Stimulated activated CD8-positive, alpha-beta memory T cell treated with anti-CD3 and anti-CD28 coated beads, Interleukin-4, amount 100 ng/mL, for 1 hour (primary cell): ENCODE measurements around the gene PMVK.
A peak's percentile ranks its signal among the peaks of the same experiment; 100 is the strongest.

ENCODE experiments used
- DNase-seq, 2 donors: peaks; one replicate each; pipeline ENCODE4 v3.0.0-alpha.2; 2020; ENCODE audit warnings: low read depth in 2 of 2, low spot score in 1 of 2

The PMVK gene

DNA sequence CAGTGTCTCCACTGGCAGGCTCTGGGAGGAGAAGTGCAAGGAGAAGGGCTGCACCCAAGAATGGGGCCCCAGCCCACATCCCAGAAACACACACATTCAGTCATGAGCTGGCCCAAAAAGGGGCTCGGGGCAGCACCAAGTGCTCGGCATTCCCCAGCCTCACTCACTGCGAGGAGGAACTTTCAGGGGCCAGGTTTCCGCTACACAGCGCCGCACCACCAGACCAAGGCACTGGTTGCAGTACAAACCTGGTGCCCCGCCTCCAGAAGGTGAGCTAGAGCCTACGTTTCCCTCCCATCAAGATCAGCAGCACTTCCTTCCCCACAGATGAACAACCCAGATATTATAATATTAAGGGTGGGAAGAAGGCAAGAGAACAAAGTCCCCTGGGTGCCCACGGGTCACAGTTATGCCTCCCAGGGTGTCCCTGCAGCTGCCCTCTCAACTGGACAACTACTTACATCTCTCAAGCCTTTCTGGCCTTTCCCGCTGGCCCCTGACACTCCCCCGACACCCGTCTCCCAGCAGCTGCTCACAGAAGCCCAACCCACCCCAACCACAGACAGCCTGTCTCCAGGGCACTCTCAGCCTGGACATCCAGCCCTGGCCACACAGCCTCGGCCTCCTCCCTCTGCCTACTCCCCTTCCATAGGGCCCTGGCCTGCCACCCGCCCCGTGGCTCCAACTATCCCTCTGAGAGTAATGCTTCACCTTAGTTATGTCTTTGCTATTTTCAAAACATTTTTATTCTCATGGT, 15.6 kb upstream of the PMVK start:
- DNase-seq: peak in 1 of 2 donors; percentile 24

DNA sequence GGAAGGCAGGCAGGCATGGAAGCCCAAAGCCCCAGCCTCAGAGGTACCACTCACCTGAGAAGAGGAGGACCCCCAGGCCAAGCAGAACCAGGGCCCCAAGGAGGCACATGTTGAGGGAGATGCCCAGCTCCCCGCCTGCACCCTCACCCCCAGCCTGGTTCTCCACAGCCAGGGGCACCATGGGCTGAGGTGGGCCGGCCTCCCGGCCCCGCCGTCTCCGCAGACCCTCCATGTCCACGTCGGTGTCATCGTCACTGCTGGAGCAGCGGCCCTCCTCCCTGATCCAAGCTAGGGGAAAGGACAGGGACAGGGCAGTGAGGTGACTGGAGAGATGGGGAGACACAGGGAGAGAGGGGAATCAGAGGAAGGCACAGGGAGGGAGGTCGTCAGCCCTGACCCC, 11.6 kb upstream of the PMVK start:
- DNase-seq: no peak

DNA sequence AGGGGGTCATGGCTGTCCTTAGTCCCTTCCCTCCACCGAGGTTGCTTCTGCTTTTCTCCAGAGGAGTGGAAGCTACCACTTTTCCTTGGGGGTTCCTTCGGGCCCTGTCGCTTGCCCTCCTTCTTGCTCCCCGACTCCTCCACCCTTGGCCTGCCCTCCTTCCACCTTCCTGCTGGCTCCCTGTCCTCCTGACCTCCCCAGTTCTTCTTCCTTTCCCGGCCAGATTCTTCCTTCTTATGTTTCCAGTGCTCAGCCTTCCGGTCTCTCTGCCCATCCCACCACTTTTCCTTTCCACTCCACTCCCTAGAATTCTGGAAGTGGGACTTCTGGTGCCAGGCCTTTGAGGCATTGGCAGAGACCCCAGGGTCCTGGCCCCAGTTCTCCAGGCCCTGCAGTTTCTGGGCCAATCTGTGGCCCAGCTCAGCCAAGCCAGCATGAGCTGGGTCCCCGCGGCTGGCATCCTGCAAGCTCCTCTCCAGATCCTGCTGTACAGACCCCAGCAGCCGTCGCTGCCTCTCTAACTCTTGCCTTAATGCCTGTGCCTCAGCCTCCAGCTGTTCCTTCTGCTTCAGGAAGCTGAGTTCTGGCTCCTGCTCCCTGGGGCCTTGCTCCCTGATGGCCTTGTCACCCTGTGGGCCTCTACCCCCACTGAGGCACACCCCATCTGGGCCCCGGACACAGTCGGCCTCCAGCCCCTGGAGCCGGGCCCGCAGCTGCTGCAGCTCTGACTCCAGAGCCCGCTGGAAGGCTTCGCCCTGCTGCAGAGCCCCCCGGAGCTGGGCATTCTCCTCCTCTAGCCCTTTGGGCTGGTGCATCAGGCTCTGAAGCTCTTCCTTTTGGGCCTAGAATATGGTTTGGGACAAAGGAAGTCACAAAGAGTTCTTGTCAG, 9.7 kb upstream of the PMVK start:
- DNase-seq: no peak

DNA sequence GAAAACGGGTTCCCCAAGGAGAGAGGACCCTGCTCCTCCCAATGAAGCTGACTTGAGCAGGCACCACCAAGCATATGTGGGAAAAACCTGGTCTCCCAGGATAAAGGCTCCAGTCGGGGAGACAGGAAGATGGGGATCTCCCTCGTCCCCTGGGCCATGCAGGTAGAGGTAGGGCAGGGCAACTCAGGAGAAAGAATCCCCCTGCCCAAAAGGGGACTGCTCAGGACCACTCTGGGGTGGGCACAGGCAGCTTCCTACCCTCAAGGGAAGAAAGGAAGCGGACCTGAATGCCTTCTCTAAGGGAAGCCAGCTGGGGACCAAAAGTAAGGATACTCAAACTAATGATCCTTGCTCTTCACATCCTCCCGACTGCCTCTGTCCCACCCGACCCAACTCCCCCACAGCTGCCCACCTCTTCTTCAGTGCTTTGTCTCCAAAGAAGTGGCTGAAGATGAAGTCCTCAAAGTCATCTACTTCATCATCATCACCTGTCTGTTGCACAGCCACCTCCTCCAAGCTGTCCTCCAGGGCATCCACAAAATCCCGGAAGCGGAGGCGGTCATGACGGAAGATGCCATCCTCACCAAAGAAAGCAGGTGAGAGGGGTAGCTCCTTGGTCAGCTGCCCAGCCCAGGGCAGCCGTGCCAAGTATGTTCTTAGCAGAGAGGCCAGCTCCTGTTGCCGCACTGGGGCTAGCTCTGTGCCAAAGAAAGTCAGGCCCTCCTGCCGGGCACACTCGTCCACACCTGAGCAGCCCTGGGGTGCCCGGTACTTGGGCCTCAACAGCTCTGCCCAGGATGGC, 8.8 kb upstream of the PMVK start:
- no peak for DNase-seq

DNA sequence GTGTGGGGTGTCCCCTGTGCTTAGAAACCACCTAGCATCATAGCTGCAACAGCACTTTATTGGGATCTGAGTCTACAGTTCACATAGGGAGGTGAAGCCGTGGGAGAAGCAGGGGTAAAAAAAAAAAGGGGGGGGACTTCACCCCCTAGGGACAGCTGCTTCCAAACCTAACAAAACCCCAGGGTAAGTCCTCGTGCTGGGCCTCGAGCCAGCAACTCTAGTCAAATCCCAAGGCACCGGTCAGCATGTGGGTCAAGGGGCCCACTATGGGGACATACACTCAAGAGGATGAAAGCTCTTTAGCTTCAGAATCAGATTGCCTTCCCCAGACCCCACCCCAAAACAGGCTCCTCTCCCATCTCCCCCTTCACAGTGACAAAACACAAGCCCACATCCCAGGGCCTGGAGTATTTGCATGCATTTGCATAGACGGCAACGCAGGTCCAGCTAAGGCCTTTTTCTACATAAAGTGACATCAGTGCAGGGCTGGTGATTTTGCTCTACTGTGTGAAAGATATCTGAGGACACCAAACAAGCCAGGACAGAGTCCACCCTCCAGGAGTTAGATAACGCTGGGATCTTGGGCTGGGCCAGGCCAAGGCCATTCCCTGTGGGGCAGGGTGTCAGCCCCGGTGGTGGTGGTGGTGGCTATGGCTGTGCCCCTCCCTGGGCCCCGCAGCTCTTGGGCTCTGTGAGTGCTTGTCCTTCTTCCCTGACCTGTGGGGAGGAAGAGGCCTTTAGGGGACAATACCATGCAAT, 8.1 kb upstream of the PMVK start:
- DNase-seq: no peak

DNA sequence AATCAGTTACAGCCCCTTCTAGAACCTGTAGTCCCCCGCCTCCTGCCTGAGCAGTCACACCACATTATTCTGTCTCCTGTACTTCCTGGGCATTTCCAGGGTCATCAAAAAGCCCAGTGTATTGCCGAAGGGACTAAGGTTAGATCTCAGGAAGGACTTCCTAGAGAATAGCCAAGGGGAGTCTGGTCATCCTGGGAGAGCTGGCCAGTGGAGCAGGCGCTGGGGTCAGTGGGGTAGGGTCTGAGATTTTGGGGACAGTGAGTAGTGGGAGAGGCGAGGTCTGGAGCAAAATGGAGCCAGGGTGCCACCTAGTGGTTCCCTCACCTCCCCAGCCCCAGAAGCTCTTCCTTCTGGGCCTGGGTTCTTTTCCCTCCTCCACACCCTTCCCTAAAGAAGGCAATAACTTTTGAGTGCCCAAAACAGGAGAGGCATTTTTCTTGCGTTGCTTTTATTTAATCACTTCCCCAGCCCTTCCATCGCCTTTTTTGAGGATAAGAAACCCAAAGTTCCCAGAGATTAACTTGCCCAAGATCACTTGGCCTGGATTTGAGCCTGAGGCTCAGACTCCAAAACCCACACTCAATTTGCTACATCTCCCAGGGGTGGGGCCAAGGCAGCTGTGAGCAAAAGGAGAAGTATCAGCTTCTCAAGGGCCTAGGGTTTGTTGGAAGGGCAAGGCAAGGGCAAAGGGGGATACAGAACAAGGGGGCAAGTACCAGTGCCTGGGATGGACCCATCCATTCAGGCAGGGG, 7.3 kb upstream of the PMVK start:
- no peak for DNase-seq

DNA sequence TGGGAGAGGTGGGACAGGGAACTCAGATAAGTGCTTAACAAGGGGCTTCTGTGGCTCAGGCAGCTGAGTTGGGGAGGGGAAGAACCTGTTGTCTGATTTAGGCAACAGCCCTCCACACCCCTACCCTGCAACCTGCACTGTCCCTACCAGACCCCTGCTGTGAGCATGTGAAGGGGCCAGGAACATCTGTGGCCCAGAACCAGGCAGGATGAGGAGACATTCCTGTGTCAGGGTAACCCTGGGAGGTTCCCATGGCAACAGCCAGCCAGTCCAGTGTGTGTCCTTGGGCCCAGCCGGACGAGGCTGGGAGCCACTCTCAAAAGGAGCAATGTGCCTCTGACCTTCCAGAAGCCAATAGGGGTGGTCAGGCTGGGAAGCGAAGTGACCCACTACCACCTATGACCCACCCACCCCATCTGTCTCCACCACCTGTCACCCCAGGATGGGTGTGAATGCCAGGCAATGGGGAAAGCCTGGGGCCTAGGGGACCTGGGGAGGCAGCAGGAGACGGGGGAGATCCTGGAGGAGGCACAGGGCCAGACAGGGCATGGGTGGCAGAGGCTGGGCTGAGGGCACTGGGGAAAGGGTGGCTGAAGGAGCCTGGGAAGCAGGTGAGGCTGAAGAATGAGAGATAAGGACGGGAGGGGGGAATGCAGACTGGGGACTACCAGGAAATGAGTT, 5.0 kb upstream of the PMVK start:
- DNase-seq: no peak

DNA sequence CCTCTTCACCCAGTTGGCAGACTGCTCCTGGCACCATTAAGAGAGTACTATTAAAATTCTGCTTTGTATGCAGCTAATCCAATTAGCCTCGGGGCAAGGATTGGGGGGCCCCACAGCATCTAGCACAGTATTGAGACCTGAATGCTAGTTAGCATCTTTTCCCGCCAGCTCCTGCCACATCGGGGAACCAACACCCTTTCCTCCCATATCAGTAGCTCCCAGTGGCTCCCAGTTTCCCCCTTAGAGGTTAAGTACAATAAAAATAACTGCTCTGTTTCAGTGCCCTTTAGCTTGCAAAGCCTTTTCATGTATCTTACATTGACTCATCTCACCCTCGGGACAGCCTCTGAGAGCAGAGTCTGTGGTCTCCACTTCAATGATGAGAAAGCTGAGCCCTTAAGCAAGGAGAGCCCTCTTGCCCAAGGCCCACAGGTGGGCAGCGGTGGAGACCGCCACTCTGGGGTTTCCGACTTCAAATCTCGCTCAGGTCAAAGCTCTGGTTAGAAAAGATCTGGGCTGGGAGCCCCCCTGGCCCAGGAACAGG, 4.2 kb upstream of the PMVK start:
- DNase-seq: no peak

DNA sequence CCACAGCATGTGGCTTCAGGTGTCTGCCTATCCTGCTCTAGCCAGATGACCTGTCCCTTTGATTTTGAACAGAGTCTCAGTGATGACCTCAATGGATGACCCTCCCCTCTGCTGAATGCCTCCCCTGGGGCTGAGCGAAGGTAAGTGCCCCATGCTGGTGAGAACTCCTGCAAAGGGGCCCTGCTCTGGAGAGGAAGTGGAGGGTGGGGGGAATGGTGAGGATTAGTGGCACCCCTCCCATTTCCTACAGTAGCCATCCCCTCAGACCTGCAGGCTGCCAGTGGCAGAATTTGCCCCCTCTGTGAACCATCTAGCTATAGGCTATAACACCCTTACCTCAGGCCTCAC, 3.7 kb upstream of the PMVK start:
- no peak for DNase-seq

DNA sequence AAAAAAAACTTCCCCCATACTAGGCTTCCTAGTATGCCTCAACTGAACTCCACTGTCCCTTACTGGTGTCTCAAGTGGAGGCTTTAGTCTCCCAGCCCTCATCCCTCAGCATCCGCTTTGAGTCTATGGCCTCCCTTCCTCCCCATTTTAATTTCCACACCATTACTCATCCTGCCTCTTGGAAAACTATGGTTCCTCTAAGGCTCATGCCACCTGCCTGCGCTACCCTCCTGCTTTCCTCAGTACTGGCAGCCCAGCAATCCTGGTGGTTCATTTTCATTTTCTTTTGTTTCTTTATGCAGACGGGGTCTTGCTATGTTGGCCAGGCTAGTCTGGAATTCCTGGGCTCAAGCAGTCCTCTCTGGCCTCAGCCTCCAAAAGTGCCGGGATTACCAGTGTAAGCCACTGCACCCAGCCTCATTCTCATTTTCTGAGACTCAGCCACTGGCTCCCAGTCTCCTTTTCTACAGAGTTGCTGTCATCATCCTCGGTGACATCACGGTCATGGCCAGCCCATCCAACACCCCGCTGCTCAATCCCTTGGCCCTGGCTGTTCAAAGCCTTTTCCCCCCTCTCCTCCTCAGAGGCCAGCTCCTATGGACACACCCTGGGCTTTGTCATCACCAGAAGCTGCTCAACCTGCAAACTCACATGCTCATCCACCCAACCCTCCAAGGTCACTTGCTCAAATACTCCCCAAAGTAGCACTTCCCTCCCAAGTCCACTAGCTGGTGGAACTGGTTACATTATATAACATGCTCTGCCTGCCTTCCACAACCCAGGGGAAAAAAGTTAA, 2.3 kb upstream of the PMVK start:
- no peak for DNase-seq

DNA sequence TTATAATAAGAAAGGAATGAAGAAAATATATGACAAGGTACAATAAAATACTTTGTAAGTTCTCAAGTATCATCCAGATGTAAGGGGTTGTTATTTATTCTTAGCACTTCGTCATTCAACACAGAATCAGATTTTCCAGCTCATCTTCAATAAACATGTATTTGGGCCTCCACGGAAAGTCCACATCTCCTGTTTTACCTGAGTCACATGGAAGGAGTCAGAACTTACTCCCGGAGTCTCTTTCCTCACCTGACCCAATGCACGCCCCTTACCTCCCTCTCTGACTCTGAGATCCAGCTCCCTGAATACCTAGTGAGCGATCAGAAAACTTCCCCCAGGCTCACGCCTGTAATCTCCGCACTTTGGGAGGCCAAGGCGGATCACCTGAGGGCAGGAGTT, 1.5 kb upstream of the PMVK start:
- DNase-seq: no peak

DNA sequence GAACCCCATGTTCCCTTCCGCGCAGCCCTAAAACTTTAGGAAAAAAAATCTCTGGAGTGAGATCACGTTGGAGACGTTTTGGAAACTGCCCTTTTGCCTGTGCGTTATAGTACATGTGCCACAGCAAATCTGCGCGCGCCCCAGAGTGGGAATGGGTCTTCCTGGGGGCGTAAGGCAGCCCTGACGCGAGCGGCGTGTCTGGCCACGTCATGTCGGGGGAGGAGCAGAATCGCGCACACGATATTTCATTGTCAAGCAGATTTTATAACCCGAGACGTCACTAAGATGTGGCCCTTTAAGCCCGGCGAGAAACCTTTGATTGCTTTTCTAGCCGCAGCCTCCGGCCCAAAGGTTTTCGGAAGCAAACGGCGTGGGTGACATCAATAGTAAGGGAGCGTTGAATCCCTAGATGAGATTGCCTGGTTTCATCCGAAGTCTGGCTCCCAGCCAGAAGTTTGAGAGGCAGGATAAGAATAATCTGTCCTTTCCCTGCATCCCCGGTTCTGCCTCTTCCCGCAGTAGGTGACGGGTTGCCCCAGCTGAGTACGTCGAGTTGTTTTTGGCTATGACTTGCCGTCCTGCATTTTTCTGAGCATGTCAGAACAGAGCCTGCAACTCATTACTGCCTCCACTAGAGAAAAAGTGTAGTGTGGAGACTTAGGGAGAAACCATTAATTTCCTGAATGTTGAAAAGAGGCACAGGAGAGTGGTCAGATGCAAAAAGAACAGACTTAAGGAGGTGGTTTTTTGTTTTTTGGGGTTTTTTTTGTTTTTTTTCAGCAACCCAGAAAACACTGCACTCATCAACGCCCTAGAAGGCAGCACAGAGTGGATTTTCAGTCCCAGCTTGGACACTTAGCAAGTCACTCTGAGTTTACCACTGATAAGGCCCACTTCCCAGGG, 817 bp upstream of the PMVK start:
- peak; percentile 72 to 75 for DNase-seq

DNA sequence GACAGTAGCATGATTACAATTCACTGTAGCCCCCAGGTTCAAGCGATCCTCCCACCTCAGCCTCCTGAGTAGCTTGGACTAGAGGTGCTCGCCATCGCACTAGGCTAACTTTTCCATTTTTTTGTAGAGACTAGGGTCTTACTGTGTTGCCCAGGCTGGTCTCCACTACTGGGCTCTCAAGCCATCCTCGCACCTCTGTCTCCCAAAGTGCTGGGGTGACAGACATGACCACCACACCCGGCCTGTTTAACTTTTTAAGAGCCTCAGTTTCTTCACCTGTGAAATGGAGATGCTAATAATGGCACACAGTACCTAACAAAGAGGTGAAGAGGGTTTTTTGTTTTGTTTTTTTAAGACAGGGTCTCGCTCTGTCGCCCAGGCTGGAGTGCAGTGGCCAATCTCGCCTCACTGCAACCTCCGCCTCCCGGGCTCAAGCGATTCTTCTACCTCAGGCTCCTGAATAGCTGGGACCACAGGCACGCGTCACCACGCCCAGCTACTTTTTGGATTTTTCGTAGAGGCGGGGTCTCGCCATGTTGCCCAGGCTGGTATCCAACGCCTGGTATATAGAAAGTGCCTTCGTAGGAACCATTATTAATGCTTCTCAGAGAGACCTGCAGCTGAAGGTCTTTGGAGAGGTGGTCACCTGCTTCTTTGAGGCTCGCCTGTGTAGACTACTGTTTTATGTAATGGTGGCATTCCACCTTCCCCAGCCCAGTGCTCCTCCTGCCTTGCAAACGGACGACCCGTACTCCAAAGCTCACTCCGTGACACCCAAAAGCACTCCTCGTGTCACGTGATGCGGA, 567 bp downstream of the PMVK start:
- DNase-seq: no peak

DNA sequence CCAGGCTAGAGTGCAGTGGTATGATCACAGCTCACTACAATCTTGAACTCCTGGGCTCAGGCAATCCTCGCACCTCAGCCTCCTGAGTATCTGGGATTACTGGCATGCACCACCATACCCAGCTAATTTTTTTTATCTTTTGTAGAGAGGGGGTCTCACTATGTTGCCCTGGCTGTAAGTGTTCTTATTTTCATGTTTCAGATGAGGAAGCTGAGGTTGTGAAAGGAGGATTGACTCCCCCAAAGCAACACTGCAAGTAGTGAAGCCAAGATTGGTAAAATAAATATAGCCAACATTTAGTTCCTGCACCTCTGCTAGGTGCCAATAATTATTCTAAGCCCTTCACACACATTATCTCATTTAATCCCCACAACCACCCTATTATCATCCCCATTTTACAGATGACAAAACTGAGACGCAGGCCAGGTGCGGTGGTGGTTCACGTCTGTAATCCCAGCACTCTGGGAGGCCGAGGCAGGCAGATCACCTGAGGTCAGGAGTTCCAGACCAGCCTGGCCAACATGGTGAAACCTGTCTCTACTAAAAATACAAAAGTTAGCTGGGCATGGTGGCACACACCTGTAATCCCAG, 2.1 kb downstream of the PMVK start:
- DNase-seq: no peak

DNA sequence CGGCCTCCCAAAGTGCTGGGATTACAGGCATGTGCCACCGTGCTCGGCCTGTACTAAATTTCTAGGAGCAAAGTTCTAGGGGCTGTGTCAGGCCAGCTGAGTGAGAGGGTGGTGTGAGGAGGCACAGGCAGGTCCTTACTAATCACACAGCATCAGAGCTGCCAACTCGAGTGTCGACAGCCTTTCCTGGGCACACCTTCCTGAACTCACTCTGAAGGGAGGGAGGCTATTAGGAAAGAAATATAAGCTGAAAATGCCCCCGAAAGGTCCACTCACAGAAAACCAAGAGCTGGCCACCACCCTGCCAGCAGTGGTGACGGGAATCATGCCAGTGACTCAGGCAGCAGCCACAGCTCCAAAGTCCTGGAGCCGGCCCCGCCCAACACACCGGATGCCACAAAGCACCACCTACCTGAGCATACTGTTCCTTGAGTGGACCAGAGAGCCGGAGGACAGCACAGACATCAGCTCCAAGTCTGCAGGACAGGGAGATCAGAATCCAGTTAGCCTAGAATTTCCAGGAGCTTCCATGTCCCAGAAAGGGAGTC, 4.5 kb downstream of the PMVK start:
- no peak for DNase-seq

DNA sequence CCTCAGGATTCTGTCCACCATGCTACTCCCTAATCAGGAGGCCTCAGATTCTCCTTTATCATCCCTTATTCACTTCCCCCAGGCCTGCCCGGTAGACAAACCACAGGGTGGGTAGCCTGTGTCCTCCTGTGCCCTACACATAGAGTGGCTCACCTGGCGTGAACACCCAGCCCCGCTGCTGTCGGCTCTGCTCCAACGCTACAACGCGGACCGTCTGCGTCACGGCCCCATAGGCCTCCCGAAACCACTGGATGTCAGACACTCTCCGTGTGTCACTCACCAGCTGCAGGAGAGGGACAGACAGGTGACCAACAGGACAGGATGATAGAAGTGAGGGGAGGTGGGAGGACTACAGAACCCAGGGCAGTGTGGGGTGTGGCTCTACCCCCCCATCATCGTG, 10.3 kb downstream of the PMVK start:
- no peak for DNase-seq
